SU-DHL-6 (cell line): Measurements from ENCODE around the gene IFI30.

ENCODE experiments used
- EZH2phosphoT487 ChIP-seq: fragments of 200-600 bp; sonication (generic), shearing (Covaris generic); conservative IDR thresholded peaks from 2 replicates; pipeline ENCODE4 v1.6.1; 2018; ENCODE audit warnings: mild to moderate bottlenecking, antibody characterized with exemption, low read length, moderate library complexity, mixed read lengths
- TF ChIP-seq, protein P1 (sequence below): fragments of 200-600 bp; sonication (generic); IDR thresholded peaks from one replicate; pipeline ENCODE4 v1.5.1; 2017; ENCODE audit warnings: antibody characterized with exemption, mild to moderate bottlenecking, low read length, moderate library complexity; ENCODE audit not compliant: insufficient read depth, poor library complexity, severe bottlenecking

DNA sequence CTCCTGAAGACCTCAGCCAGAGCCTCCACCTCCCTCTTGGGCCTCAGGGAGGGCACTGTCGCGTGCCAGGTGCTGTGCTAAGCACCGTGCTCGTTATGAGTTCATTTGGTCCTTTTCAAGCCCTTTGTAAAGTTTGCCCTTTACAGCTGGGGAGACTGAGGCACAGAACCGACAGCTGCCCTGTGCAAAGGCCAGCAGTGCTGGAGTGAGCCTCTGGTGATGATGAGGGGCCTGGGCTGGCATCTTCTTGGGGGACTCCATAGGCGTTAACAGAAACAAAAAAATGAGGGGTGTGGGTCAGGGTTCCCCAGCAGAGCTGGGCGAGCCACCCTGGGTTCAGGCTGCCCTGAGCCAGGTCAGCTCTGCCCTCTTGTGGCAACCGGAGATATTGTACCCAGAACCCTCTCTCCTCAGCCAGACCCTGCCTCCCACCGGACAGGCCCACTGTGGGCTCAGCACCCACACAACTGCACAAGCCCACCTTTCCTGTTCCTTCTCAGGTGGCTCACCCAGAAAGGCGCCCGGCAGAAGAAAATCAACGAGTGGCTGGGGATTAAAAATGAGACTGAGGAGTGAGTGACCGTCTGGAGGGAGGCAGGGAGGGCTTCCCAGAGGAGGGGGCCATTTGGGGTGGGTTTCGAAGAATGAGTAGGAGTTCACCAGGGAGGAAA, 5.5 kb upstream of the IFI30 start:
- TF ChIP-seq, protein P1, sequence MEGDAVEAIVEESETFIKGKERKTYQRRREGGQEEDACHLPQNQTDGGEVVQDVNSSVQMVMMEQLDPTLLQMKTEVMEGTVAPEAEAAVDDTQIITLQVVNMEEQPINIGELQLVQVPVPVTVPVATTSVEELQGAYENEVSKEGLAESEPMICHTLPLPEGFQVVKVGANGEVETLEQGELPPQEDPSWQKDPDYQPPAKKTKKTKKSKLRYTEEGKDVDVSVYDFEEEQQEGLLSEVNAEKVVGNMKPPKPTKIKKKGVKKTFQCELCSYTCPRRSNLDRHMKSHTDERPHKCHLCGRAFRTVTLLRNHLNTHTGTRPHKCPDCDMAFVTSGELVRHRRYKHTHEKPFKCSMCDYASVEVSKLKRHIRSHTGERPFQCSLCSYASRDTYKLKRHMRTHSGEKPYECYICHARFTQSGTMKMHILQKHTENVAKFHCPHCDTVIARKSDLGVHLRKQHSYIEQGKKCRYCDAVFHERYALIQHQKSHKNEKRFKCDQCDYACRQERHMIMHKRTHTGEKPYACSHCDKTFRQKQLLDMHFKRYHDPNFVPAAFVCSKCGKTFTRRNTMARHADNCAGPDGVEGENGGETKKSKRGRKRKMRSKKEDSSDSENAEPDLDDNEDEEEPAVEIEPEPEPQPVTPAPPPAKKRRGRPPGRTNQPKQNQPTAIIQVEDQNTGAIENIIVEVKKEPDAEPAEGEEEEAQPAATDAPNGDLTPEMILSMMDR = peak; percentile 77
- no peak for TF ChIP-seq EZH2phosphoT487
